Ureter (tissue), 1 donor: ENCODE data around the gene TMEM51. TPM values are rescaled to one million over a fixed set of nuclear protein-coding genes. Genes with fewer than 3 reads are reported as not detected.

Experiments used
- DNase-seq: peaks from one replicate; pipeline ENCODE4 v3.0.0-alpha.2; 2020; ENCODE audit warnings: low spot score
- total RNA-seq: library from RNA; stranded (reverse); gene quantifications from one replicate; pipeline ENCODE4 v1.2.4, GENCODE V29; 2023
- donor health status: DM: yes; HTN: yes; CAD: no.

The TMEM51 gene, protein sequence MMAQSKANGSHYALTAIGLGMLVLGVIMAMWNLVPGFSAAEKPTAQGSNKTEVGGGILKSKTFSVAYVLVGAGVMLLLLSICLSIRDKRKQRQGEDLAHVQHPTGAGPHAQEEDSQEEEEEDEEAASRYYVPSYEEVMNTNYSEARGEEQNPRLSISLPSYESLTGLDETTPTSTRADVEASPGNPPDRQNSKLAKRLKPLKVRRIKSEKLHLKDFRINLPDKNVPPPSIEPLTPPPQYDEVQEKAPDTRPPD
- 38.8 TPM for total RNA-seq

DNA sequence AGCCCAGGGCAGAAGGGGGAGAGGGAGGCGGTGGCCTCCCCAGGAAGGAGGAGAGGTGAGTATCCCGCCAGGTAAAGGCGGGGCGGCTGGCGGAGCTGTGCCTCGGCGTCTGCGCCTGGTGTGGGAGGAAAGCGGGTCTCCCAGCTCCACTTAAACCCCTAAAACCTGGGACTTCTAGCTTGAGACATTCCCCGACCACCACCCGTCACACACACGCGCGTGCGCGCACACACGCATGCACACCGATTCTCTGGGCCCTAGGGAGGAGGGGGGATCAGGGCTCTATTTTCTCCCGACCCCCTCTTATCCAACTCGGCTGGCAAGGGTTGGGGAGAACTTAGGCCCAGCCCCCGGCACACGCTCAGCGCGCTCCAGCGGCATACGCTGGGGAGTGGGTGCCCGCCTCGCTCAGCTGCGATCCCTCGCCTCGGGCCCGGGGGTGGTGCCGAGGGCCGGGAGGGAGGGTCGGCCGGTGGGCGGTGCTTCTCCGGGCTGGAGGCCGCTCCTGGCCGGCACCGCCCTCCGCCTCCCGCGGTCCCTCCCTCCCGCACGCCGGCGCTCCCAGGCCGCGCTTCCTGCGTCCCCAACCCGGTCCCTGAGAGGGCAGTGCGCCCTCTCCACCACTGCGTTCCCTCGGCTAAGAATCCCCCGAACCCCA, at the start of gene TMEM51:
TSS of gene TMEM51 (plus strand) at position 564 of the 658 bp plus-strand sequence. CDS start 61,341 bp downstream, outside the sequence.
- peak; percentile 84 for DNase-seq

DNA sequence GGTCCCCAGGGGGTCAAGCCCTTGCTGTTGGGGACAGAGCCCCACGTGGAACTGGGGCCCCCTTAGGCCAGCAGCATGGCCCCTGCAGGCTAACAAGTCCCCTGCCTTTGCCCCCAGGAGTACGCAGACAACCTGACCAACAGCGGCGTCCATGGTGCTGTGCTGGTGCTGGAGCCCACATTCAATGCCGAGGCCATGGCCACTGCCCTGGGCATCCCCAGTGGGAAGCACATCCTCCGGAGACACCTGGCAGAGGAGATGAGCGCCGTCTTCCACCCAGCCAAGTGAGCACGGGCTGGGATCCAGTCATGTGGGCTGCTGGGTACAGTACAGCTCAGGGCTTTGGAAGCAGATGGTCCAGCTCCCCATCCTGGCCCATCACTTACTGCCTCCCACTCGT, 49.6 kb upstream of the TMEM51 start:
- DNase-seq, result no peak

DNA sequence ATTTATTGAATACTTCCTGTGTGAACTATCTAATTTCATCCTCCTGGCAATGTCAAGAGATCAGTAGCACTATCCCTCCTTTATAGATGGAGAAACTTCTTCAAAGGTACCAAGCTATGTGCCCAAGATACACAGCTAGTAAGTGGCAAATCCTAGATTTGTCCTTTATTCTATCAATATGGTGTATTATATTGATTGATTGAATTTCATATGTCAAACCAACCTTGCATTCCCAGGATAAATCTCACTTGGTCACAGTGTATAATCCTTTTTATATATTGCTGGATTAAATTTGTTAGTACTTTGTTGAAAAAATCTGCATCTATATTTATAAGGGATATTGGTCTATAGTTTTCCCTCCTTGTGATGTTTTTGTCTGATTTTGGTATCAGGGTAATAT, 48.8 kb upstream of the TMEM51 start:
- no peak for DNase-seq

- DNase-seq, result peak; percentile 58
Observed at GRCh38 chr1:15106608-15107007, 46.9 kb upstream of the TMEM51 start.

- no peak for DNase-seq
Observed at GRCh38 chr1:15107058-15107687, 46.4 kb upstream of the TMEM51 start.

GRCh38 chr1:15107911-15108310, 45.6 kb upstream of the TMEM51 start:
- no peak for DNase-seq

DNA sequence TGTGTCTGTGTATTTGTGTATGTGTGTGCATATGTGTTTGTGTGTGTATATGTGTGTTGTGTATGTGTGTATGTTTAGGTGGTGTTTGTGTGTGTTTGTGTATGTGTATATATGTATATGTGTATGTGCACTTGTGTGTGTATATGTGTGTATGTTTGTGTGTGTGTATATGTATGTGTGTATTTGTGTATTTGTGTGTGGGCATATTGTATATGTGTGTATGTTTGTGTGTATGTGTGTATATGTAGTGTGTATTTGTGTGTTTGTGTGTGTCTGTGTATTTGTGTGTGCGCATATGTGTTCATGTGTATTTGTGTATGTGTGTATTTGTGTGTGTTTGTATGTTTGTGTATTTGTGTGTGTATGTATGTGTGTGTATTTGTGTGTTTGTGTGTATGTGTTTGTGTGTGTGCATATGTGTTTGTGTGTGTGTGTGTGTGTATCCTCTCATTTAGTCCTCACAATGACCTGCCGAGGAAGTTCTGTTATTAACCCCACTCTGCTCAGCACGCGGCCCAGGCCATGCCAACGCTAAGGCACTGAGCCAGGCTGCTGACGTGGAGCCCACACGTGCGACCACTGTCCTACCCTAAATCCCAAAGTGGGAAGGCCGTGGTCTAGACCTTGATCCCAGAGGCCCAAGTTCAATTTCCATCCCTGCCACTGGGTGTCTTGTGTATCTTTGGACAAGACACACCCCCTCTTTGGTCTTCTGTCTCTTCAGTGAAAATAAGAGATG, 43.2 kb upstream of the TMEM51 start:
- no peak for DNase-seq

DNA sequence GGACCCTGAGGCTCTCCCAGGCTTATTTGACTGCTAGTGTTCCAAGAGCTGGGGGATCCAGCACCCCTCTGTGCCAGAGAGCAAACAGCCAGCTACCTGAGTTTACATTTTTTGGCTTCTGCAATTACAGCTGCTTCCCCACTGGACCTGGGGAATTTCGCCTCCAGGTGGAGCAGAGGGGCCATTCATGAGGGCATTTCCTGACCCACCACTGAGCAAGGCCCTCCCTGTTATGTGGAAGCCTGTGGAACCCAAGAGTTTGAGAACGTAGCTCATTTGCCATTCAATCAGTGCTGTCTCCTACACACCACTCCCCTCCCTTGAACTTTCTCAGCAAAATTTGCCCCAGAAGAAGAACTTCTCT, 42.7 kb upstream of the TMEM51 start:
- no peak for DNase-seq

GRCh38 chr1:15113146-15113545, 40.4 kb upstream of the TMEM51 start:
- no peak for DNase-seq

- DNase-seq, result no peak
Observed at GRCh38 chr1:15114884-15115283, 38.7 kb upstream of the TMEM51 start.

GRCh38 chr1:15115542-15116330, 37.8 kb upstream of the TMEM51 start:
- no peak for DNase-seq

DNA sequence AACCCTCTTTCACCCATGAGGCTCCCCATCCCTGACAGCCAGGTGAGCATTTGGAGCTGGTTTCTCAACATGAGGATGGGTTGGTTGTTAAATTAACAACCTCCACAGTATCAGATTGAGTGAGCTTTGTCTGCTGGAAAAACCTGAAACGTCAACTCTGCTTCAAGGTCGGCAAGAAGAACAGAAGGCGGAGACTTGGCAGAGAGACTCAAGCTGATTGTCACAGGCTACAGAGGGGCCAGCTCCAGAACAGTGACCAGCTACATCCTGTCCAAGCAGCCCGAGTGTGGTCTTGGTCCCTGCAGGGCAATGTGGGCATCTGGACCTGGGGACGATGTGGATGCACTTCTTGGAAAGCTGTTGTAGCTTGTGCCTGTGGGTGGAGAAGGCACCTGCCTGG, 36.6 kb upstream of the TMEM51 start:
- DNase-seq, result no peak

GRCh38 chr1:15117671-15118325, 35.7 kb upstream of the TMEM51 start:
- DNase-seq, result no peak

- DNase-seq, result no peak
Observed at GRCh38 chr1:15118579-15118978, 35.0 kb upstream of the TMEM51 start.

DNA sequence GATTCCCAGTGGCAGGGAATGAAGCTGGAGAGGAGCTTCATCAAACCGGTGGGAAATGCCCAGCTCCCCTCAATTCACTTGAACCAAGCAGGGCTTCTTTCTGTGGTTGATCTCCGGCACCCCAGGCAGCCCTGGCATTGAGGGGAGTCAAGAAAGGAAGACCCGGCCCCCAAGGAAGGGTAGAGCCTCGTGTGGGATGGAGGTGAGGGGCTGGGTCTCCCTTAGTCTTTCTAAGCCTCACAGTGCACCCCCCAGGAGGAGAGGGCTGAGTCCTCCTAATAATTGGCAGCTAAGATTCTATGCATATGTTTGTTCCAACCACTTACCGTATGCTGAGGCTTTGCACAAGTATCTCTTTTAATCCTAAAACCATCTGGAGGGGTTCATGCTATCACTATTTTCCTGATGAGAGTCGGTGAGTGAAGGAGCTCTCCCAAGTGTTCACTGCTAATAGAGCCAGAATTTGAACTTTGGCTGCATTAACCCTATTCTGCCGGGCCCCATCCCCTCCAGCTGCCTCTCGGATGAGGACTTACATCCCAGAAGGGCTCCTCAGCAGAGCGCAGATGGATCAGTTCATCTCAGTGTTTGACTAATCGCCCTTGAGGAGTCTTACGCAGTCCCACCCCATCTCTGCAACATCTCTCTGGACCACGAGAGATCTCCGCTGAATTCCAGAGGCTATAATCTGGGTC, 33.1 kb upstream of the TMEM51 start:
- no peak for DNase-seq

GRCh38 chr1:15122331-15122730, 31.2 kb upstream of the TMEM51 start:
- no peak for DNase-seq

DNA sequence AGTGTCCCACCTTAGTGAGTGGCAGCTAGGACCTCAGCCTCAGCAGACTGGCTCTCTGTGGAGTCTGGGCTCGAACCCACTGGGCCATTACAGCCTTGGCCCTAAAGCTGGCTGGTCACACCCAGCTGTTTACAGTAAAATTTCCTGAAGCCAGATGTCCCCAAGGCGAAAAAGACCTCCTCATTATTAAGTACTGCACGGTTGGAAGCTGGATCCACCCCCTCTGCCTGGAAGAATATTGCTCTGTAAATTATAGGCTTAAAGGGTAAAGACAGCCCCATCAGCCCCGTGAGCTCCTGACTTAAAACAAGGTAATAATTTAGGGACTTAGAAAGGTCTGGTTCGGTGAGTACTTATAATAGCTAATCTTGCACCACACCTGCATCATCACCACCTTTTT, 30.3 kb upstream of the TMEM51 start:
- no peak for DNase-seq

GRCh38 chr1:15123925-15124324, 29.6 kb upstream of the TMEM51 start:
- DNase-seq, result no peak

GRCh38 chr1:15124362-15125100, 29.0 kb upstream of the TMEM51 start:
- no peak for DNase-seq
